H1 (cell line): ENCODE data around the gene DEAF1. TPM values are rescaled to one million over a fixed set of nuclear protein-coding genes. Genes with fewer than 3 reads are reported as not detected.
"Not testable (repeated sequence)": the region's sequence is repeated elsewhere in the genome, so short reads cannot be mapped to it uniquely, and the experiment has no call there.

ENCODE experiments used
- CTCF ChIA-PET: fragments of 300-600 bp; sonication (Branson Sonifier 250); formaldehyde crosslinking; loops from one replicate; lab custom pipeline; 2021; ENCODE audit not compliant: partially characterized antibody; lab: Charles Lee
- POLR2A ChIA-PET: fragments of 300-600 bp; sonication (Branson Sonifier 250); formaldehyde crosslinking; loops from one replicate; lab custom pipeline; 2021; ENCODE audit warnings: inconsistent platforms; ENCODE audit not compliant: partially characterized antibody; lab: Charles Lee
- DNase-seq, 2 experiments: peaks; one replicate each; pipeline versions ENCODE4 v3.0.0 to v3.0.0-alpha.2; 2010 to 2022; ENCODE audit warnings: low spot score in 2 of 2, low read depth in 1 of 2, mixed read lengths in 1 of 2
- FAIRE-seq: peaks from 2 replicates; lab custom pipeline; 2011; peaks lifted over from hg19 to GRCh38; lab: Jason Lieb, UNC
- H2AFZ ChIP-seq: 2 replicates; pipeline ENCODE4 v1.8.1; 2012; ENCODE audit warnings: low read length, inconsistent platforms
- H2AK5ac ChIP-seq: 2 replicates; pipeline ENCODE4 v1.6.1; 2013; ENCODE audit warnings: low read depth, low read length
- H2BK120ac ChIP-seq: replicated peaks from 2 replicates; pipeline ENCODE3; 2013; ENCODE audit warnings: low read depth, low read length, inconsistent platforms
- H2BK12ac ChIP-seq: 2 replicates; pipeline ENCODE4 v1.6.1; 2013; ENCODE audit warnings: low read depth, low read length
- H2BK15ac ChIP-seq: 2 replicates; pipeline ENCODE4 v1.6.1; 2013; ENCODE audit warnings: low read length
- H2BK20ac ChIP-seq: 2 replicates; pipeline ENCODE4 v1.6.1; 2013; ENCODE audit warnings: low read length
- H2BK5ac ChIP-seq: 2 replicates; pipeline ENCODE4 v1.6.1; 2013; ENCODE audit warnings: low read depth, low read length
- H3K14ac ChIP-seq: 2 replicates; pipeline ENCODE4 v1.6.1; 2013; ENCODE audit warnings: inconsistent platforms; ENCODE audit not compliant: insufficient read length
- H3K18ac ChIP-seq: 2 replicates; pipeline ENCODE4 v1.6.1; 2013; ENCODE audit warnings: low read length; ENCODE audit errors: extremely low read depth
- H3K23ac ChIP-seq: 2 replicates; pipeline ENCODE4 v1.6.1; 2013; ENCODE audit warnings: inconsistent platforms; ENCODE audit not compliant: insufficient read length
- H3K23me2 ChIP-seq: 2 replicates; pipeline ENCODE4 v1.6.1; 2013; ENCODE audit warnings: low read depth, low read length
- H3K27ac ChIP-seq: 2 replicates; pipeline ENCODE4 v1.6.1; 2011; ENCODE audit warnings: low read depth, low read length, inconsistent platforms
- H3K27me3 ChIP-seq, 4 experiments: replicated peaks in 1 of 4; 1 replicate in 1 of 4; 2 replicates in 3 of 4; pipeline versions ENCODE4 v1.6.1 to v1.8.1; 2011 to 2013; ENCODE audit warnings: low read length in 3 of 4, mild to moderate bottlenecking in 3 of 4, inconsistent platforms in 2 of 4, mixed read lengths in 2 of 4, moderate library complexity in 1 of 4; ENCODE audit not compliant: control insufficient read depth in 3 of 4, insufficient read depth in 3 of 4; ENCODE audit errors: extremely low read depth in 1 of 4
- H3K36me3 ChIP-seq, 4 experiments: 2 replicates each; pipeline versions ENCODE4 v1.6.1 to v1.8.1; 2011 to 2013; ENCODE audit warnings: mild to moderate bottlenecking in 4 of 4, low read length in 3 of 4, moderate library complexity in 2 of 4, control low read depth in 1 of 4, inconsistent platforms in 1 of 4; ENCODE audit not compliant: insufficient read depth in 4 of 4, control insufficient read depth in 2 of 4
- H3K4ac ChIP-seq: replicated peaks from 2 replicates; pipeline ENCODE3; 2013; ENCODE audit warnings: low read length, low read depth, mixed read lengths, inconsistent platforms; ENCODE audit not compliant: insufficient read length
- H3K4me1 ChIP-seq, 4 experiments: replicated peaks in 1 of 4; 1 replicate in 1 of 4; 2 replicates in 3 of 4; pipeline versions ENCODE4 v1.6.1 to v1.8.1; 2011 to 2013; ENCODE audit warnings: low read length in 3 of 4, inconsistent platforms in 2 of 4, mixed read lengths in 1 of 4; ENCODE audit not compliant: insufficient read depth in 4 of 4, control insufficient read depth in 3 of 4
- H3K4me2 ChIP-seq, 2 experiments: 2 replicates each; pipeline versions ENCODE4 v1.6.1 to v1.8.1; 2011 to 2013; ENCODE audit warnings: low read depth in 2 of 2, low read length in 2 of 2, control low read depth in 1 of 2, inconsistent platforms in 1 of 2, mild to moderate bottlenecking in 1 of 2; ENCODE audit not compliant: insufficient read depth in 1 of 2
- H3K4me3 ChIP-seq, 4 experiments: fragments of 200-600, 300-600 bp in 1 of 4; sonication (generic), shearing (Covaris generic), sonication (Bioruptor Twin) in 1 of 4; 2 replicates each; pipeline versions ENCODE4 v1.5.1 to v1.8.1; 2011 to 2016; ENCODE audit warnings: low read length in 4 of 4, low read depth in 3 of 4, control low read depth in 2 of 4, inconsistent platforms in 2 of 4, mild to moderate bottlenecking in 2 of 4, mixed read lengths in 1 of 4, moderate library complexity in 1 of 4; ENCODE audit not compliant: insufficient read depth in 2 of 4; ENCODE audit errors: extremely low read depth in 1 of 4
- H3K56ac ChIP-seq: replicated peaks from 2 replicates; pipeline ENCODE3; 2013; ENCODE audit warnings: low read depth, mild to moderate bottlenecking, mixed read lengths, low read length, inconsistent platforms; ENCODE audit not compliant: insufficient read length
- H3K79me1 ChIP-seq: 2 replicates; pipeline ENCODE4 v1.6.1; 2013; ENCODE audit warnings: low read depth, low read length, control low read depth
- H3K79me2 ChIP-seq, 2 experiments: 2 replicates each; pipeline versions ENCODE4 v1.6.1 to v1.8.1; 2012 to 2013; ENCODE audit warnings: low read length in 2 of 2, mild to moderate bottlenecking in 2 of 2, inconsistent platforms in 1 of 2; ENCODE audit not compliant: insufficient read depth in 2 of 2, control insufficient read depth in 1 of 2
- H3K9ac ChIP-seq, 4 experiments: replicated peaks in 1 of 4; 1 replicate in 1 of 4; 2 replicates in 3 of 4; pipeline versions ENCODE4 v1.6.1 to v1.8.1; 2011 to 2013; ENCODE audit warnings: low read depth in 3 of 4, low read length in 3 of 4, control low read depth in 2 of 4, mild to moderate bottlenecking in 2 of 4, moderate library complexity in 2 of 4, inconsistent platforms in 1 of 4; ENCODE audit errors: extremely low read depth in 1 of 4
- H3K9me3 ChIP-seq, 2 experiments: 2 replicates each; pipeline versions ENCODE4 v1.6.1 to v1.8.1; 2012 to 2013; ENCODE audit warnings: mild to moderate bottlenecking in 2 of 2, moderate library complexity in 2 of 2, control low read depth in 1 of 2, inconsistent platforms in 1 of 2, low read depth in 1 of 2, low read length in 1 of 2, mixed read lengths in 1 of 2; ENCODE audit not compliant: insufficient read depth in 2 of 2
- H4K20me1 ChIP-seq, 2 experiments: replicated peaks in 1 of 2; 2 replicates each; pipeline versions ENCODE3 to v1.8.1; 2011 to 2013; ENCODE audit warnings: inconsistent platforms in 2 of 2, low read length in 2 of 2, mild to moderate bottlenecking in 1 of 2; ENCODE audit not compliant: insufficient read depth in 2 of 2, control insufficient read depth in 1 of 2
- H4K5ac ChIP-seq: 2 replicates; pipeline ENCODE4 v1.6.1; 2013; ENCODE audit warnings: low read length, low read depth, mixed read lengths, inconsistent platforms; ENCODE audit not compliant: insufficient read length
- H4K8ac ChIP-seq: 2 replicates; pipeline ENCODE4 v1.8.0; 2013; ENCODE audit warnings: mild to moderate bottlenecking, moderate library complexity, low read length, inconsistent platforms; ENCODE audit not compliant: insufficient read depth; ENCODE audit errors: extremely low read depth
- H4K91ac ChIP-seq: replicated peaks from 2 replicates; pipeline ENCODE3; 2013; ENCODE audit warnings: low read length, mixed read lengths, inconsistent platforms; ENCODE audit not compliant: insufficient read length
- WGBS, 2 experiments: shearing (Covaris generic) in 1 of 2; methylation state at CpG; one replicate each; pipeline versions ENCODE4 v1.1.6 to v1.1.7; 2013 to 2015; ENCODE audit warnings: low lambda C conversion rate in 2 of 2, mixed read lengths in 2 of 2, inconsistent platforms in 1 of 2, low coverage in 1 of 2, missing lambda C conversion rate in 1 of 2; ENCODE audit not compliant: insufficient replicate concordance in 2 of 2, insufficient coverage in 1 of 2, insufficient read length in 1 of 2; ENCODE audit errors: extremely low coverage in 1 of 2, missing lambda C conversion rate in 1 of 2; 5-methylcytosine and 5-hydroxymethylcytosine counted together
- polyA plus RNA-seq, 7 experiments: library from polyadenylated mRNA; depleted of rRNA in 3 of 7; stranded (reverse) in 5 of 7; unstranded in 2 of 7; fragments of >200 nt in 5 of 7; fragments of 200-250 nt in 2 of 7; gene quantifications; 1 replicate in 5 of 7; 2 replicates in 1 of 7; 4 replicates in 1 of 7; pipeline versions ENCODE4 v1.2.1 to v1.2.3, GENCODE V29; 2011 to 2013; ENCODE audit warnings: missing spikeins in 2 of 7, mixed read lengths in 2 of 7
- total RNA-seq: library from RNA; stranded (reverse); fragmentation: NEBNext Ultra II Directional; extraction: Animal tissue kit (Norgen Biotek cat#: 25700); gene quantifications from 2 replicates; pipeline ENCODE4 v1.2.1, GENCODE V29; 2021

The DEAF1 gene
- total and polyA plus RNA-seq, 2 of the 8 experiments (the other 6 are each of a cell fraction or from before 2014, with no cell fraction given): 47.3 to 58.4 TPM

- H4K91ac ChIP-seq, H2BK12ac ChIP-seq, H2BK20ac ChIP-seq, H3K79me1 ChIP-seq, H3K9ac ChIP-seq, H2AFZ ChIP-seq, H3K9me3 ChIP-seq, H3K23me2 ChIP-seq, H4K5ac ChIP-seq, H3K79me2 ChIP-seq, H2BK120ac ChIP-seq, H3K27me3 ChIP-seq, H2BK5ac ChIP-seq, H4K20me1 ChIP-seq, H4K8ac ChIP-seq, H3K27ac ChIP-seq, H3K4me1 ChIP-seq, H2AK5ac ChIP-seq, DNase-seq, H3K4ac ChIP-seq, H2BK15ac ChIP-seq, H3K4me3 ChIP-seq, H3K18ac ChIP-seq, H3K4me2 ChIP-seq, H3K14ac ChIP-seq, H3K23ac ChIP-seq, H3K56ac ChIP-seq, FAIRE-seq: not testable (repeated sequence)
- 94% methylated on average over 8 of the region's 12 CpGs; no CpG with 5 or more reads in 1 of the 2 experiments for WGBS, 2 experiments
- ChIA-PET POLR2A (interaction anchor here (1.1 to 4.0 kb wide), 5 partner anchors 8 to 93 kb away, joined by 4 to 19 read pairs (median 4); partner anchors contain the start of gene TALDO1), CTCF (interaction anchor here (0.8 to 2.2 kb wide), 7 partner anchors 10 to 102 kb away, joined by 3 to 11 read pairs (median 4); no protein-coding TSS in a partner anchor)
- peaks cover 0 to 18% (median 7%) of the 10 kb centered on the region in 4 experiments; a peak in 7 of 8 replicates for H3K36me3 ChIP-seq
Observed at GRCh38 chr11:654444-654843, 40.6 kb downstream of the DEAF1 start.
